Measurements from ENCODE around the gene CCDC27. TPM values are rescaled to one million over a fixed set of nuclear protein-coding genes. Genes with fewer than 3 reads are reported as not detected.

The CCDC27 gene
- polyA plus RNA-seq, 4 donors: 0.07 to 0.27 (median 0.19) TPM

DNA sequence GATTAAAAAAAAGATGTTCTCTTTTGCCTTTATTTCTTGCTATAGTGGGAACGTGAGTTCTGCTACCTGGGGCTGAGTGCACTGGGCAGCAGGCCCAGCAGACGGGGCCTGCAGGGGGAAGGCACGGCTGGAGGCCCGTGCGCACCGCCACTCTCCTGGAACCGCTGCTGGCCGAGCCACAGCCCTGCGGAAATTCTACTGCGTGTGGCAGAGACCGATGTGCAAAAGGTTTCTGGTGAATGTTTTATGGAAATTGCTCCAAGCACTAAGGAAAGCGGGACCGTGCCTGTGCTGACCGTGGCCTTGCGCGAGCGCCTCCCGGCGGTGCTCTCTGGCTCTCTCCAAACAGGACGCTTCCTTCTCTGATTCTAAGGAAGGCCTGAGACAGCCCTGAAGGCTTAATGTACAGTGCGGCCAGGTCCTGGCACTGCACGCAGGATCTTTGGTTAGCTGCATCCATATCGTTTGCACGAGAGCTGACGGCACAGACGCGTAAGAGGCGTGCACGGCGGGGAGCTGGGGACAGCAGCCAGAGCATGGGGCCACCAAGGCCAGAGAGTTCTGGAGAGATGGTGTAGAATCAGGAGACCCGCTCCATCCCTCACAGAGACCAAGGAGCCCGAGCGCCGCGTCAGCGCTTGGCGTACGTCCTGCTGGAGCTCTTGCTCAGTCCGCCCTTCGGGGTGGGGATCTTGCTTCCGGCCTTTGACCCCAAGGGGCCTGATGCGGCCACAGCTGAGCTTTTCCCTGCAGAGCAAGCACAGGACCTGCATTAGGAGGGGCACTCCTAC is 62.7 kb downstream of the CCDC27 start:
- DNase-seq (ENCODE audit: low read depth in 4 of 4, low spot score in 3 of 4): no peak

DNA sequence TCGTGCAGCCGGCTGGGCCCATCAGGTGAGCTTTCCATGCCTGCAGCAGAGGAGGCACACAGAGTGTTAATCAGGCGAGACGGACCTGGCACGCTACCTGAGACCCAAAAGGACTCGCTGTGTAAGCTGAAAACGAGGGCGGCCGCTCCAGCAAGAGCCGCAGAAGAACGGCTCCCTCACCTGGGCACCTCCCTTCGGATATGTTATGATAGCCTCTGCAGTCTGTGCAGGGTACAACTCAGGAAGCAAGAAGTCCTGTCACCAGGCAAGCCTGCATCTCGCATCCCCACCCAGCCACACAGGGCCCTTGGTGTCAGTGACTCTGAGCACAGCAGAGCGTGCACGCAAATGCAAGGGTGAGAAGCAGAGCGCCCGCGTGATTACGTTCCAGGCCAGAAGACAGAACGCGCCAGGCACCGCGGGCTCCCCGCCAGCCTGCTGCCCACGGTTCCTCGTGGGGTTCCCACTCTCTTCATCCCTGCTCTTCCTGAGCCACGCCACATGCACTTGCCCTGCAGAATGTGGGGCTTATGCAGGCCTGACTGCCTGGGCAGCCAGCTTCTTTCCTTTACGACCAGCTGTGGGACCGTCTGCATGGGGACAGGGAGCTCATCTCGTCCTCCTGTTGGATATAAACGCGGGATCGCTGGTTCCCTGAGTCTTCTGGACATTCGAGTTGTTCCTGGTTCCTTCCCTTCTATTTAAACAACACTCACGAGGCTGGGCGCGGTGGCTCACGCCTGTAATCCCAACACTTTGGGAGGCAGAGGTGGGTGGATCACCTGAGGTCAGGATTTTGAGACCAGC is 64.3 kb downstream of the CCDC27 start:
- no peak for DNase-seq (ENCODE audit: low read depth in 4 of 4, low spot score in 3 of 4)

DNA sequence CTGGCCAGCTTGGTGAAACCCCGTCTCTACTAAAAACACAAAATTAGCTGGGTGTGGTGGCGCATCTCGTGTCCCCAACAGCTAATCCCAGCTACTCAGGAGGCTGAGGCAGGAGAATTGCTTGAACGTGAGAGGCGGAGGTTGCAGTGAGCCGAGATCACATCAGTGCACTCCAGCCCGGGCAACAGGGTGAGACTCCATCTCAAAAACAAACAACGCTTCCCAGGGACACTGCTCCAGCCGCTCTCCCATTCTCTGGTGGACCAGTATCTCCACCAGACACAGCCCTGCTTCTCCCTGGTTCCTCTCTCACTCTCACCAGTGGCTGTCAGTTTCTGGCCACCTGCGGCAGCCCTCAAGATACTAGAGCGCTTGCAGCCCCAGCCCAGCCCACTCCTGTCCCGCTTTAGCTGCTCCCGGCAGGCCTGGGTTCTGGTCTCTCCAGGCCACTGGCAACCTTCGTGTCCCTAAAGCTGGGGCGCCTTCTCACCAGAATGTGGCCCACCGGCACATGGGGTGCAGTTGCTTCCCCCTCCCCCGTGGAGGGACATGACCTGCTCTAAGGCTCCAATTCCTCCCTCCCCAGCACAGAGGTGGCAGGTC is 65.0 kb downstream of the CCDC27 start:
- DNase-seq (ENCODE audit: low read depth in 4 of 4, low spot score in 3 of 4): no peak

DNA sequence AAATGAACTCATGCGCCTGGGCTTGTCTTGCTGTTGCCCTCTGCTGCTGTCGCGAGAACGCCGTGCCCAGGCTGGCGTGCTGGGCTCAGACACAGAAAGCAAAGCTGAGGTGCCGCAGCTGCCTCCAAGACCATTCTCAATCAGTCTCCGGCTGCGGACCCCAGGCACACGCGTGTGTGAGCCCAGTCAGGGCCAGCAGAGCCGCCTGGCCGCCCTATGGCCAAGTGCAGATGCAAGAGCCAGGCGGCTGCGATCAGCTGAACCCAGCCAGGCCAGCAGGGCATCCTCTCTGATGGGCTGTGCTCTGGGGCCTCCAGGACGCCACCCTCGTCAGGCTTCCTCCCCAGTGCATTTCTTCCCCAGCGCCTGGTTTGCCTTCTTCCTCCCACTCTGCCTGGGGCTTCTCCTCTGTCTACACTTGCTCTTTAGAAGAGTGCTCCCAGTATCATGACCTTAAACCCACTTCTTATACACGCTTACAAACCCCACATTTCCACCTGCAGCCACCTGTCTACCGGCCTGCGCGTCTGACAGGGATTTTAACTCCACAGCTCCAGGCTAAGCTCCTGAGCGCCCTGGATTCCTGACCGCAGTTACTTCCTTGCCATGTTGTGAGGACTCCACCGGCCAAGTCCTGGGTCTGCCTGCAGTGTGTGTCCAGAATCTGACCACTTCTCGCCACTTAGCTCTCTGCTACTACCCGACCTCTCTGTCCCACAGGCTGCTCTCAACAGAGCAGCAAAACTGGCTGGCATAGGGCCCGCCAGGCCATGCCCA is 65.8 kb downstream of the CCDC27 start:
- no peak for DNase-seq (ENCODE audit: low read depth in 4 of 4, low spot score in 3 of 4)

DNA sequence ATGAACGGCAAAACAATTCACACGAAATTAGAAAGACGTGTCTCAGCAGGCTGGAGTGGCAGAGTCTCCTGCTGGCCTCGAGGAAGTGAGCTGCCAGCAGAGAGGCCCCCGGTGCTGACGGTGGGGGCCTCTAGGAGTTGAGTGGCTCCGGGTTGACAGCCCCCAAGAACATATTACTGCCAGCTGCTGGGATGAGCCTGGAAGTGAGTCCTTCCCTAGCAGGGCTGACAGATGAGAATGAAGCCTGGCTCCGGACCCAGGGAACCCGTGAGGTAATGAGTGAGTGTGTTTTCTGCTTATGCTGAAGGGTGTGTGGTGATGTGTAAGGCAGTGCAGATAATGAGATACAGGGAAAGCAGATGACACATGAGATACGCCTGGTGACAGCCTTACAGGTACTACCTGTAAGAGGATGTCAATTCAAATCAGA is 67.5 kb downstream of the CCDC27 start:
- no peak for DNase-seq (ENCODE audit: low read depth in 4 of 4, low spot score in 3 of 4)

DNA sequence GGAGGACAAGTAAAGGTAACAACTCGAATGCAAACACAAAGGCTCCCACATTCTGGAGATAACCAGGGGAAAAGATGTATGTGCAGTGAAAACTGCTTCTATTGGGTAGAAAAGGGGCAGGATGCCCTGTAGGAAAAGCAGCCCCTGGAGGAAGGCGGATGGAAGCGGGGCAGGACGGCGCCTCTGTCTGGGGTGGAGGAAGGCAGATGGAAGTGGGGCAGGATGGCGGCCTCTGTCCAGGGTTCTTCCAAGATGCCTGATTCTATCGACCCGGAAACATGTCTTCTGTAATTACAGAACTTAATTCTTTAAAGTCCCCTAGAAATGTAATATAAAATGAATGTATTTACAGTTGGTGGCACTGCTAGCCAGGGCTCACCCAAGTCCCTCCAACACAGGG is 68.1 kb downstream of the CCDC27 start:
- DNase-seq (ENCODE audit: low read depth in 4 of 4, low spot score in 3 of 4): no peak

DNA sequence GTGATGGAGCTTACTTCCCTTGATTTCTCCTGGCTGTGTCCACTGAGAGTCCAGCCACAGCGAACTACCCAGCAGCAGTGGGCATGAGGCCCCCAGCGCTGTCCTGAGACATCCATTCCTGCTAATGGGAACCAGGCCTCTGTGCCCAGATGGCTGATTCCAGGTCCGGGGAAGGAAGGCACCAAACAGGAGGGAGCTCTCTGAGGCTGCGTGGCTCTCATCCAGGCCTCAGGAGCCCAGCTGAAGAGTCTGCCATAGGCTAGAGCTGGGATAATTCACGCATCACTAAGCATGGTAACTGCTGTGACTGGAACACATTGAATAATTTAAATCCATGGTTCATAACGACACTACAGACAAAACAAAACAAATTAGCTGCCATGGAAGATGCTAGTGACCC is 68.8 kb downstream of the CCDC27 start:
- no peak for DNase-seq (ENCODE audit: low read depth in 4 of 4, low spot score in 3 of 4)

Other genes starting within 250 kb of the CCDC27 start
- gene MEGF6, start 140.9 kb upstream of the CCDC27 start, polyA plus RNA-seq (ENCODE audit: insufficient read length in 4 of 4): 10 to 100 TPM in 2 of 4 donors, 1 to 10 TPM in 2; 8.1 to 26.3 (median 14.0) TPM
- gene TPRG1L, start 127.4 kb upstream of the CCDC27 start, polyA plus RNA-seq (ENCODE audit: insufficient read length in 4 of 4): 10 to 100 TPM; 35.9 to 45.0 (median 40.6) TPM
- gene WRAP73, start 102.3 kb upstream of the CCDC27 start, polyA plus RNA-seq (ENCODE audit: insufficient read length in 4 of 4): 10 to 100 TPM; 13.2 to 23.2 (median 18.1) TPM
- gene TP73, start 99.9 kb upstream of the CCDC27 start, polyA plus RNA-seq (ENCODE audit: insufficient read length in 4 of 4): under 1 TPM; 0.47 to 0.97 (median 0.74) TPM
- gene SMIM1, start 20.3 kb downstream of the CCDC27 start, polyA plus RNA-seq (ENCODE audit: insufficient read length in 4 of 4): 10 to 100 TPM in 1 of 4 donors, 1 to 10 TPM in 3; 5.3 to 22.8 (median 8.8) TPM
- 10 to 100 TPM; 53.6 to 77.5 (median 62.1) TPM for gene LRRC47, start 44.0 kb downstream of the CCDC27 start, polyA plus RNA-seq (ENCODE audit: insufficient read length in 4 of 4)
- 10 to 100 TPM; 30.2 to 43.3 (median 37.7) TPM for gene CEP104, start 104.8 kb downstream of the CCDC27 start, polyA plus RNA-seq (ENCODE audit: insufficient read length in 4 of 4)
- gene DFFB, start 105.0 kb downstream of the CCDC27 start, polyA plus RNA-seq (ENCODE audit: insufficient read length in 4 of 4): 10 to 100 TPM in 1 of 4 donors, 1 to 10 TPM in 3; 5.2 to 11.2 (median 7.0) TPM
- 10 to 100 TPM; 27.9 to 33.2 (median 29.7) TPM for gene C1orf174, start 147.8 kb downstream of the CCDC27 start, polyA plus RNA-seq (ENCODE audit: insufficient read length in 4 of 4)